Measurements from ENCODE around the gene NHEJ1.

The NHEJ1 gene

GRCh38 chr2:219126555-219126954 is 34.1 kb downstream of the NHEJ1 start:
- H3K4me3 ChIP-seq (ENCODE audit: low read length) = no peak overlapping the region
- no peaks in the 10 kb centered on the region for H3K4me1 ChIP-seq (ENCODE audit: insufficient read depth, low read length)
- H3K9ac ChIP-seq (ENCODE audit: low read depth, low read length) = no peak overlapping the region
- no peaks in the 10 kb centered on the region for H3K36me3 ChIP-seq (ENCODE audit: insufficient read depth, low read depth, low read length)
- H3K27me3 ChIP-seq (ENCODE audit: insufficient read depth, low read length) = no peaks in the 10 kb centered on the region
- no peak overlapping the region for H3K27ac ChIP-seq (ENCODE audit: low read length)
- H3K9me3 ChIP-seq (ENCODE audit: insufficient read depth, low read depth, low read length) = no peaks in the 10 kb centered on the region

GRCh38 chr2:219125886-219126270 is 34.7 kb downstream of the NHEJ1 start:
- Histone ChIP-seq H3K27me3 (ENCODE audit: insufficient read depth, low read length) (no peaks in the 10 kb centered on the region), H3K36me3 (ENCODE audit: insufficient read depth, low read depth, low read length) (no peaks in the 10 kb centered on the region), H3K4me1 (ENCODE audit: insufficient read depth, low read length) (no peaks in the 10 kb centered on the region), H3K9ac (ENCODE audit: low read depth, low read length) (no peak overlapping the region), H3K27ac (ENCODE audit: low read length) (no peak overlapping the region), H3K9me3 (ENCODE audit: insufficient read depth, low read depth, low read length) (no peaks in the 10 kb centered on the region), H3K4me3 (ENCODE audit: low read length) (no peak overlapping the region)

GRCh38 chr2:219125225-219125885 is 35.3 kb downstream of the NHEJ1 start:
- no peaks in the 10 kb centered on the region for H3K36me3 ChIP-seq (ENCODE audit: insufficient read depth, low read depth, low read length)
- no peak overlapping the region for H3K4me3 ChIP-seq (ENCODE audit: low read length)
- no peaks in the 10 kb centered on the region for H3K4me1 ChIP-seq (ENCODE audit: insufficient read depth, low read length)
- no peak overlapping the region for H3K9ac ChIP-seq (ENCODE audit: low read depth, low read length)
- no peak overlapping the region for H3K27ac ChIP-seq (ENCODE audit: low read length)
- H3K27me3 ChIP-seq (ENCODE audit: insufficient read depth, low read length) = no peaks in the 10 kb centered on the region
- no peaks in the 10 kb centered on the region for H3K9me3 ChIP-seq (ENCODE audit: insufficient read depth, low read depth, low read length)

GRCh38 chr2:219124381-219125110 is 36.1 kb downstream of the NHEJ1 start:
- Histone ChIP-seq H3K36me3 (ENCODE audit: insufficient read depth, low read depth, low read length) (no peaks in the 10 kb centered on the region), H3K27me3 (ENCODE audit: insufficient read depth, low read length) (no peaks in the 10 kb centered on the region), H3K4me3 (ENCODE audit: low read length) (no peak overlapping the region), H3K4me1 (ENCODE audit: insufficient read depth, low read length) (no peaks in the 10 kb centered on the region), H3K9me3 (ENCODE audit: insufficient read depth, low read depth, low read length) (no peaks in the 10 kb centered on the region), H3K27ac (ENCODE audit: low read length) (no peak overlapping the region), H3K9ac (ENCODE audit: low read depth, low read length) (no peak overlapping the region)

GRCh38 chr2:219123356-219124135 is 37.1 kb downstream of the NHEJ1 start:
- Histone ChIP-seq H3K4me1 (ENCODE audit: insufficient read depth, low read length) (no peaks in the 10 kb centered on the region), H3K9ac (ENCODE audit: low read depth, low read length) (no peak overlapping the region), H3K27me3 (ENCODE audit: insufficient read depth, low read length) (no peaks in the 10 kb centered on the region), H3K9me3 (ENCODE audit: insufficient read depth, low read depth, low read length) (no peaks in the 10 kb centered on the region), H3K27ac (ENCODE audit: low read length) (no peak overlapping the region), H3K4me3 (ENCODE audit: low read length) (no peak overlapping the region), H3K36me3 (ENCODE audit: insufficient read depth, low read depth, low read length) (no peaks in the 10 kb centered on the region)

GRCh38 chr2:219122202-219122980 is 38.2 kb downstream of the NHEJ1 start:
- Histone ChIP-seq H3K4me3 (ENCODE audit: low read length) (no peak overlapping the region), H3K9ac (ENCODE audit: low read depth, low read length) (no peak overlapping the region), H3K27me3 (ENCODE audit: insufficient read depth, low read length) (no peaks in the 10 kb centered on the region), H3K4me1 (ENCODE audit: insufficient read depth, low read length) (no peaks in the 10 kb centered on the region), H3K36me3 (ENCODE audit: insufficient read depth, low read depth, low read length) (no peaks in the 10 kb centered on the region), H3K9me3 (ENCODE audit: insufficient read depth, low read depth, low read length) (no peaks in the 10 kb centered on the region), H3K27ac (ENCODE audit: low read length) (no peak overlapping the region)

GRCh38 chr2:219120082-219120481 is 40.5 kb downstream of the NHEJ1 start:
- Histone ChIP-seq H3K9ac (ENCODE audit: low read depth, low read length) (no peak overlapping the region), H3K9me3 (ENCODE audit: insufficient read depth, low read depth, low read length) (no peaks in the 10 kb centered on the region), H3K27me3 (ENCODE audit: insufficient read depth, low read length) (no peaks in the 10 kb centered on the region), H3K4me1 (ENCODE audit: insufficient read depth, low read length) (no peaks in the 10 kb centered on the region), H3K4me3 (ENCODE audit: low read length) (no peak overlapping the region), H3K36me3 (ENCODE audit: insufficient read depth, low read depth, low read length) (no peaks in the 10 kb centered on the region), H3K27ac (ENCODE audit: low read length) (no peak overlapping the region)

- no peaks in the 10 kb centered on the region for H3K9me3 ChIP-seq (ENCODE audit: insufficient read depth, low read depth, low read length)
- H3K4me3 ChIP-seq (ENCODE audit: low read length) = no peak overlapping the region
- no peaks in the 10 kb centered on the region for H3K27me3 ChIP-seq (ENCODE audit: insufficient read depth, low read length)
- no peak overlapping the region for H3K27ac ChIP-seq (ENCODE audit: low read length)
- H3K9ac ChIP-seq (ENCODE audit: low read depth, low read length) = no peak overlapping the region
- H3K36me3 ChIP-seq (ENCODE audit: insufficient read depth, low read depth, low read length) = no peaks in the 10 kb centered on the region
- H3K4me1 ChIP-seq (ENCODE audit: insufficient read depth, low read length) = no peaks in the 10 kb centered on the region
Measured at GRCh38 chr2:219119422-219120043, 41.1 kb downstream of the NHEJ1 start.

- Histone ChIP-seq H3K36me3 (ENCODE audit: insufficient read depth, low read depth, low read length) (no peaks in the 10 kb centered on the region), H3K4me3 (ENCODE audit: low read length) (no peak overlapping the region), H3K27me3 (ENCODE audit: insufficient read depth, low read length) (no peaks in the 10 kb centered on the region), H3K9me3 (ENCODE audit: insufficient read depth, low read depth, low read length) (no peaks in the 10 kb centered on the region), H3K27ac (ENCODE audit: low read length) (no peak overlapping the region), H3K4me1 (ENCODE audit: insufficient read depth, low read length) (no peaks in the 10 kb centered on the region), H3K9ac (ENCODE audit: low read depth, low read length) (no peak overlapping the region)
Measured at GRCh38 chr2:219118504-219118903, 42.1 kb downstream of the NHEJ1 start.

GRCh38 chr2:219116776-219117646 is 43.6 kb downstream of the NHEJ1 start:
- no peaks in the 10 kb centered on the region for H3K36me3 ChIP-seq (ENCODE audit: insufficient read depth, low read depth, low read length)
- H3K9me3 ChIP-seq (ENCODE audit: insufficient read depth, low read depth, low read length) = no peaks in the 10 kb centered on the region
- no peaks in the 10 kb centered on the region for H3K27me3 ChIP-seq (ENCODE audit: insufficient read depth, low read length)
- H3K9ac ChIP-seq (ENCODE audit: low read depth, low read length) = no peak overlapping the region
- H3K27ac ChIP-seq (ENCODE audit: low read length) = no peak overlapping the region
- H3K4me3 ChIP-seq (ENCODE audit: low read length) = no peak overlapping the region
- H3K4me1 ChIP-seq (ENCODE audit: insufficient read depth, low read length) = no peaks in the 10 kb centered on the region
